NK-92 (cell line): Measurements from ENCODE around the gene UBL4A.

ENCODE experiments used
- DNase-seq: peaks from one replicate; lab custom pipeline; 2025; ENCODE audit not compliant: unreplicated experiment; lab: John Stamatoyannopoulos, UW

UBL4A gene

GRCh38 chrX:154464806-154465365, 21.5 kb downstream of the UBL4A start:
- DNase-seq: no peak

- no peak for DNase-seq
Measured at GRCh38 chrX:154463611-154464220, 22.7 kb downstream of the UBL4A start.

- DNase-seq: no peak
Measured at GRCh38 chrX:154462396-154462795, 24.0 kb downstream of the UBL4A start.

- no peak for DNase-seq
Measured at GRCh38 chrX:154460326-154460725, 26.1 kb downstream of the UBL4A start.

GRCh38 chrX:154459832-154460231, 26.6 kb downstream of the UBL4A start:
- no peak for DNase-seq

- DNase-seq: no peak
Measured at GRCh38 chrX:154458954-154459778, 27.2 kb downstream of the UBL4A start.

GRCh38 chrX:154458116-154458953, 28.1 kb downstream of the UBL4A start, which contains the start of gene PLXNA3:
TSS of gene PLXNA3 (plus strand) at chrX:154458281. CDS start at chrX:154460184, 1,903 bp downstream.
- no peak for DNase-seq

- no peak for DNase-seq
Measured at GRCh38 chrX:154457491-154458115, 28.8 kb downstream of the UBL4A start.

- DNase-seq: no peak
Measured at GRCh38 chrX:154452823-154453222, 33.6 kb downstream of the UBL4A start.

- DNase-seq: no peak
Measured at GRCh38 chrX:154450312-154450711, 36.1 kb downstream of the UBL4A start.

- no peak for DNase-seq
Measured at GRCh38 chrX:154449618-154450017, 36.8 kb downstream of the UBL4A start.

GRCh38 chrX:154448484-154448883, 37.9 kb downstream of the UBL4A start:
- no peak for DNase-seq

- no peak for DNase-seq
Measured at GRCh38 chrX:154446430-154446829, 40.0 kb downstream of the UBL4A start.

GRCh38 chrX:154445776-154446175, 40.6 kb downstream of the UBL4A start:
- DNase-seq: no peak

GRCh38 chrX:154444755-154445246, 41.6 kb downstream of the UBL4A start:
- no peak for DNase-seq

- no peak for DNase-seq
Measured at GRCh38 chrX:154443992-154444754, 42.2 kb downstream of the UBL4A start, which contains the start of gene FAM50A. TSS of gene FAM50A (plus strand) at chrX:154444141. CDS start at chrX:154444236, 95 bp downstream.

GRCh38 chrX:154443479-154443910, 42.9 kb downstream of the UBL4A start:
- DNase-seq: no peak

- no peak for DNase-seq
Measured at GRCh38 chrX:154441984-154442707, 44.3 kb downstream of the UBL4A start.

GRCh38 chrX:154441564-154441963, 44.9 kb downstream of the UBL4A start:
- DNase-seq: no peak
